ENCODE data around the gene TERT.
"Not testable (repeated sequence)": the region's sequence is repeated elsewhere in the genome, so short reads cannot be mapped to it uniquely, and the experiment has no call there.

TERT gene

DNA sequence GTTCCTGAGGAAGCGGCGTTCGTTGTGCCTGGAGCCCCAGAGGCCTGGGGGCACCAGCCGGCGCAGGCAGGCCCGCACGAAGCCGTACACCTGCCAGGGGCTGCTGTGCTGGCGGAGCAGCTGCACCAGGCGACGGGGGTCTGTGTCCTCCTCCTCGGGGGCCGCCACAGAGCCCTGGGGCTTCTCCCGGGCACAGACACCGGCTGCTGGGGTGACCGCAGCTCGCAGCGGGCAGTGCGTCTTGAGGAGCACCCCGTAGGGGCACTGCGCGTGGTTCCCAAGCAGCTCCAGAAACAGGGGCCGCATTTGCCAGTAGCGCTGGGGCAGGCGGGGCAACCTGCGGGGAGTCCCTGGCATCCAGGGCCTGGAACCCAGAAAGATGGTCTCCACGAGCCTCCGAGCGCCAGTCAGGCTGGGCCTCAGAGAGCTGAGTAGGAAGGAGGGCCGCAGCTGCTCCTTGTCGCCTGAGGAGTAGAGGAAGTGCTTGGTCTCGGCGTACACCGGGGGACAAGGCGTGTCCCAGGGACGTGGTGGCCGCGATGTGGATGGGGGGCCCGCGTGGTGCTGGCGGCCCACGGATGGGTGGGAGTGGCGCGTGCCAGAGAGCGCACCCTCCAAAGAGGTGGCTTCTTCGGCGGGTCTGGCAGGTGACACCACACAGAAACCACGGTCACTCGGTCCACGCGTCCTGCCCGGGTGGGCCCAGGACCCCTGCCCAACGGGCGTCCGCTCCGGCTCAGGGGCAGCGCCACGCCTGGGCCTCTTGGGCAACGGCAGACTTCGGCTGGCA, 1.3 kb downstream of the TERT start:
- no peak for DNase-seq

DNA sequence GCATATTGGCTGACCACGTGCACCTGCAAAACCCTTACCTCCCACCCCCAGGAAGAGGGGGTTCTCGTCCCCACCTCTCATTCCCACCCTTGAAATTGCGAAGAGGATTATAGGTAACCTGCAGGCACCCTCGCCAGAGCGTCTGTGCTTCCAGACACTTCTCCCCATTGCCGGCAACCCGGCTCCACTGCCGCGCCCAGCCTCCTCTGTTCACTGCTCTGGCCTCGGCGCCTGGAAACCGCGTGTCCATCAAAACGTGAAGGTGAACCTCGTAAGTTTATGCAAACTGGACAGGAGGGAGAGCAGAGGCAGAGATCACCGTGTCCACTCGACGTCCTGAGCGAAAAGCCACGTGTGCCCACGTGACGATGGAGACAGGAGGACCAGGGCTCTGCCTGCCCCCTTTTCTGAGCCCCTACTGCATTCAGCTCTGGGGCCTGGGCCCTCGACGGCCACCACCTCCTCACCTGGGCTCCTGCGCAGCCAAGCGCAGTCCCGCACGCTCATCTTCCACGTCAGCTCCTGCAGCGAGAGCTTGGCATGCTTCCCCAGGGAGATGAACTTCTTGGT, 1.9 kb downstream of the TERT start:
- DNase-seq: no peak

DNA sequence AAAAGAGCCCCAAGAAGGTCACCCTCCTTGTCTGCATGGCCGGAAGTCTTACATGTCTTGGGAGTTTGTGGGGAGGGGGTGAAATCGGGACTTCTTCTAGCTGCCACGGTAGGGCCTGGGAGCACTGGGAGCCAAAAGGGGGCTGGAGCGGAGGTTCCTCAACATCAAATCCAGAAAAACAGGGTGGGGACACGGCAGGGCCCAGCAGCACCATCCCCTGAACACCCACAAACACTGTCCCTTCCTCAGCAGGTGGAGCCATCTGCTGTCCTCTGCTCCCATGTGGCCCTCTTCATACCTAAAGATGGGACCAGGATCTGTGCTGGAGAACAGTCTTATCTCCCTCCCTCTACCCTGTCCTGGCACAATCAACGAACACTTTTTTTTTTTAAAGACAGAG, 2.7 kb downstream of the TERT start:
- no peak for DNase-seq

DNA sequence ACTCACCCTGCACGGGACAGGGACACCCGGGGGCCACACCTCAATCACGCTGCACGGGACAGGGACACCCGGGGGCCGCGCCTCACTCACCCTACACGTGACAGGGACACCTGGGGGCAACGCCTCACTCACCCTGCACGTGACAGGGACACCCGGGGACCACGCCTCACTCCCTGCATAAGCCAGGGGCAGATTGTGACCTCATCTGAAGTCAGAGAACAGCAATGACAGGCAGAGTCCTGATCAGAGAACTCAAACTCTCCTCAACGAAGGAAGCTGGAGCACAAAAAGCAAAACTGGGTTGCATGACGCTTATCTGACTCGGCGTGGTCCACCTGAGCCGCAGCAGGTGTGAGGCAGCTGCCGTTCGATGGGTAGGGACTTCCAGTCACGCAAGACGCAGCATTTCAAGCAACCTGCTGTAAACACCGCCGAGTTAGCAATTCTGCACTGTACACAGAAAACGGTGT, 3.2 kb downstream of the TERT start:
- no peak for DNase-seq

GRCh38 chr5:1290956-1291355, 3.9 kb downstream of the TERT start:
- DNase-seq: not testable (repeated sequence)

GRCh38 chr5:1289559-1289958, 5.3 kb downstream of the TERT start:
- not testable (repeated sequence) for DNase-seq

DNA sequence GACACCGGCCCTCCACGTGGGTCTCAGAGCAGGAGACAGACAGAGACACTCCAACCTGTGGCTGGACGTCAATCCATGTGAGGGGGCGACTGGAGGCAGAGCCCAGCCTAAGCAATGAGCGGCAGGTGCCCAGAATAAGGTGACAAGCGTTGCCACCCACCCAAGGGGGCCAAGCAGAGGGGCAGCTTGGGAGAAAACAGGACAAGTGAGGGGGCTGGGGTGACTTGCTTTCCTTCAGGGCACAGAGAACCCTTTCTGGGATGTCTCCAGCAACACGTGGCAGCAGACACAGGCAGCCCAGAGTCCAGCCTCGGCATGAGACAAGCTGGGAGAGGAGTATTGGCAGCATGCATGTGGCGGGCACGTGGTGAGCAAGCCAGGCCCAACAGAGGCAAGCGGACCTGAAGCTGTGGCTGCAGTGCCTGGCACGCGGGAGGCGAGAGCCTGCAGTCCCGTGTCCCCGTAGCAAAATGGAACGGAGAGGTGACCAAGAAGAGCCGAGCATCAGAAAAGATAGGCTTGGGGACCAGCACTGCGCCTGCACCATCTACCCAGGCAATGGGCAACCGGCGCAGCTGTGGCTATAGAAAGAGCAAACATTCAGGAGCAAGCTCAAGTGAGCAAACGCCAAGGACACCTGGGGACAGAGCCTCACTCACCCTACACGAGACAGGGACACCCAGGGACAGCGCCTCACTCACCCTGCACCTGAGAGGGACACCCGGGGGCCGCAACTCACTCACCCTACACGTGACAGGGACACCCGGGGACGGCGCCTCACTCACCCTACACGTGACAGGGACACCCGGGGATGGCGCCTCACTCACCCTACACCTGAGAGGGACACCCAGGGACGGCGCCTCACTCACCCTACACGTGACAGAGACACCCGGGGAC, 6.2 kb downstream of the TERT start:
- DNase-seq: no peak

DNA sequence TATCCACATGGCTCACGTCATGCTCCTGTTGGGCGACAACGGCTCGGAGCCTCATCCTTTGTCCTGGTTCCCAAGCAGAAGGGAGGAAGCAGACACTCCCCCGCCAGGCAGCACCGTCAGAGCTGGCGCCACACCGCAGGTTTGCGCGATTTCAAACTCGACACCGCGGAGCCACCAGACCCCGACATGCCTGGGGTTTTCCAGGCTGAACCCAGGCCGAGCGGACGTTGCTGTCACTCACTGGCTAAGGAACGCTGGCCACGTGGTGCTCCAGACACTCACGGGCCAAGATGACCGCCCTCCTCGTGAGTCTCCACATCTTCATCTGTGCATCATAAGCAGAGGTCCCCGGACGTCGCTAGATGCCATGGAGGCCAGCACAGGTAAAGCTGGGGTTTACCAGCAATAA, 9.0 kb downstream of the TERT start:
- no peak for DNase-seq

DNA sequence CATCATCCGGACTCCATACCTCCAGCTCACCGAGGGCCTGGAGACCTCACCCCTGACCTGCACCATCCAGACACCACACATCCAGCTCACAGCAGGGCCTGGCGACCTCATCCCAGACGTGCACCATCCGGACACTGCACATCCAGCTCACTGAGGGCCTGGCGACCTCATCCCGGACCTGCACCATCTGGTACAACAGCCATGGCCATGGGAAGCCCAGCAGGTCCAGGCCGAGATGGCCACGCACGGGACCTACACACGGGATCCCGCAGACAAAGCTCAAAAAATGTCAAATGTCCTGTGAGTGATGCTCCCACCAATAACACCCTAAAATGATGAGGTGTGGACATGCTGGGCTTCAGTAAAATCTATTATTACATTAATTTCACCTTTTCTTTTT, 9.7 kb downstream of the TERT start:
- no peak for DNase-seq

DNA sequence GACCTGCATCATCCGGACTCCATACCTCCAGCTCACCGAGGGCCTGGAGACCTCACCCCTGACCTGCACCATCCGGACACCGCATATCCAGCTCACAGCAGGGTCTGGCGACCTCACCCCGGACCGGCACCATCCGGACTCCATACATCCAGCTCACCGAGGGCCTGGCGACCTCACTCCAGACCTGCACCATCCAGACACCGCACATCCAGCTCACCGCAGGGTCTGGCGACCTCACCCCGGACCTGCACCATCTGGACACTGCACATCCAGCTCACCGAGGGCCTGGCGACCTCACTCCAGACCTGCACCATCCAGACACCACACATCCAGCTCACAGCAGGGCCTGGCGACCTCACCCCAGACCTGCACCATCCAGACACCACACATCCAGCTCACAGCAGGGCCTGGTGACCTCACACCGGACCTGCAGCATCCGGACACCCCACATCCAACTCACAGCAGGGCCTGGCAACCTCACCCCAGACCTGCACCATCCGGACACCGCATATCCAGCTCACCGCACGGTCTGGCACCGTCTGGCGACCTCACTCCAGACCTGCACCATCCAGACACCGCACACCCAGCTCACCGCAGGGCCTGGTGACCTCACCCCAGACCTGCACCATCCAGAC, 10.4 kb downstream of the TERT start:
- DNase-seq: not testable (repeated sequence)

DNA sequence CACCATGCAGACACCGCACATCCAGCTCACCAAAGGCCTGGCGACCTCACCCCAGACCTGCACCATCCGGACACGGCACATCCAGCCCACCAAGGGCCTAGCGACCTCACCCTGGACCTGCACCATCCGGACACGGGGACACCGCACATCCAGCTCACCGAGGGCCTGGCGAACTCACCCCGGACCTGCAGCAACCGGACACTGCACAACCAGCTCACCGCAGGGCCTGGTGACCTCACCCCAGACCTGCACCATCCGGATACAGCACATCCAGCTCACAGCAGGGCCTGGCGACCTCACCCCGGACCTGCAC, 11.2 kb downstream of the TERT start:
- not testable (repeated sequence) for DNase-seq

GRCh38 chr5:1282993-1283728, 11.7 kb downstream of the TERT start:
- not testable (repeated sequence) for DNase-seq

- DNase-seq: no peak
Measured at GRCh38 chr5:1282131-1282992, 12.5 kb downstream of the TERT start.

DNA sequence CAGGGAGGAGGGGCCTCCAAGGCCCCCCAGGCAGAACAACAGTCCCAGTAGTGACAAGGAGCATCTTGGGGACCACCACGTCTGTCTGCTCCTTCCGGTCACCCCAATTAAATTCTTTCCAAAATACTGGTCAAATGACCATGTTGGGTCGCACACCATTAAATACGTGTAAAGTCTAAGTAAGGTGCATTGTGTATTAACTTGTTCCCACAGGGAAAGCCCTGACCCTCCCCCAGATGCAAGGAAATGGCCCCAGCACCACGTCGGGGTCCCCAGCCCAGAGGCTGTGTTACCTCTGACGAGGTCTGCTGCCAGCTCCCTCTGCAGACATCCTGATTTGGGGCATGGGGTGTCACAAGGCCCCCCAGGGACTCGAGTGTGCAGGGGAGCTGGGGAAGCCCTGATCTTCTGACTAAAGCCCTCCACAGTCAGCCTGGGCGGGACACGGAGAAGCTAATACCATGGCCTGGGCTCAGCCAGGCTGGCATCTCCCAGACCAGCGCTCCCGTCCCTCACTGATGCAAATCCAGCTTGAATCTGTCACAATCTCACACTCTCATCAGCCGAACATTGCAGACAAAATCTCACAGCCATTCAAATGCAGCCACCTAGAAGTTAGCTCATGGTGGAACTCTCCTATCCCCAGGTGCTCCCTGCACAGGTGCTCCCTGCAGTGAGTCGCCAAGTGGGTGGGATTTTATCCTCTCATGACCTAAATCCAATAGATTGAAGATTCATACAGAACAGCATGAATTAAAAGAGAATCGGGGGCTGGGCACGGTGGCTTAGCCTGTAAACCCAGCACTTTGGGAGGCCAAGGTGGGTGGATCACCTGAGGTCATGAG, 13.6 kb downstream of the TERT start:
- no peak for DNase-seq

GRCh38 chr5:1280177-1281037, 14.5 kb downstream of the TERT start:
- DNase-seq: no peak

- DNase-seq: no peak
Measured at GRCh38 chr5:1279443-1280151, 15.3 kb downstream of the TERT start.

- no peak for DNase-seq
Measured at GRCh38 chr5:1278656-1279442, 16.0 kb downstream of the TERT start.

- DNase-seq: no peak
Measured at GRCh38 chr5:1278216-1278615, 16.7 kb downstream of the TERT start.

Measured in stimulated activated CD4-positive, alpha-beta T cell treated with anti-CD3 and anti-CD28 coated beads, Interleukin-15, amount 100 ng/mL, for 24 hours (primary cell).